Ammon's horn (tissue), 1 donor: Measurements from ENCODE around the gene BRF1.

Experiments
- DNase-seq: peaks from one replicate; pipeline ENCODE4 v3.0.0-alpha.2; 2016; ENCODE audit warnings: low spot score

BRF1 gene

GRCh38 chr14:105267820-105268548 lies 32.8 kb downstream of the BRF1 start:
- no peak for DNase-seq

GRCh38 chr14:105261781-105262180 lies 39.0 kb downstream of the BRF1 start:
- DNase-seq: no peak

- DNase-seq: no peak
Measured at GRCh38 chr14:105260959-105261358, 39.8 kb downstream of the BRF1 start.

GRCh38 chr14:105258846-105259245 lies 42.0 kb downstream of the BRF1 start:
- no peak for DNase-seq

GRCh38 chr14:105257464-105257863 lies 43.3 kb downstream of the BRF1 start:
- no peak for DNase-seq

- no peak for DNase-seq
Measured at GRCh38 chr14:105256292-105256960, 44.4 kb downstream of the BRF1 start.

- no peak for DNase-seq
Measured at GRCh38 chr14:105255021-105255507, 45.7 kb downstream of the BRF1 start.

GRCh38 chr14:105253329-105253682 lies 47.5 kb downstream of the BRF1 start:
- DNase-seq: no peak

GRCh38 chr14:105252552-105253328 lies 48.1 kb downstream of the BRF1 start:
- DNase-seq: no peak

GRCh38 chr14:105251920-105252319 lies 48.9 kb downstream of the BRF1 start:
- DNase-seq: no peak

GRCh38 chr14:105250986-105251385 lies 49.8 kb downstream of the BRF1 start:
- no peak for DNase-seq

GRCh38 chr14:105250008-105250366 lies 50.8 kb downstream of the BRF1 start:
- DNase-seq: no peak

- no peak for DNase-seq
Measured at GRCh38 chr14:105249182-105250007, 51.4 kb downstream of the BRF1 start.

GRCh38 chr14:105248368-105249181 lies 52.2 kb downstream of the BRF1 start, which contains the start of gene BTBD6:
BTBD6 (plus strand) TSS chr14:105248533; CDS start chr14:105248712, 179 bp downstream.
- DNase-seq: peak; percentile 93

GRCh38 chr14:105247715-105248367 lies 53.0 kb downstream of the BRF1 start:
- no peak for DNase-seq

GRCh38 chr14:105247026-105247425 lies 53.8 kb downstream of the BRF1 start:
- no peak for DNase-seq

GRCh38 chr14:105244334-105244733 lies 56.5 kb downstream of the BRF1 start:
- DNase-seq: no peak

- DNase-seq: no peak
Measured at GRCh38 chr14:105241641-105242040, 59.2 kb downstream of the BRF1 start.

GRCh38 chr14:105240811-105241576 lies 59.8 kb downstream of the BRF1 start:
- DNase-seq: no peak
